SJSA1 (cell line): ENCODE data around the gene PARD6B. TPM values are rescaled to one million over a fixed set of nuclear protein-coding genes. Genes with fewer than 3 reads are reported as not detected.

ENCODE experiments used
- DNase-seq, 2 experiments: peaks; one replicate each; pipeline ENCODE4 v3.0.0-alpha.2; 2015 to 2020; ENCODE audit warnings: low spot score in 2 of 2, low read depth in 1 of 2
- H3K27ac ChIP-seq: fragments of 250-450 bp; sonication (Bioruptor Pico); 2 replicates; pipeline ENCODE4 v1.5.1; 2020; ENCODE audit warnings: mild to moderate bottlenecking, moderate library complexity
- H3K27me3 ChIP-seq: fragments of 250-450 bp; sonication (Bioruptor Pico); replicated peaks from 2 replicates; pipeline ENCODE4 v1.5.1; 2020; ENCODE audit warnings: mild to moderate bottlenecking, moderate library complexity
- H3K36me3 ChIP-seq: fragments of 250-450 bp; sonication (Bioruptor Pico); 2 replicates; pipeline ENCODE4 v1.5.1; 2020; ENCODE audit warnings: mild to moderate bottlenecking
- H3K4me1 ChIP-seq: fragments of 250-450 bp; sonication (Bioruptor Pico); replicated peaks from 2 replicates; pipeline ENCODE4 v1.6.1; 2021; ENCODE audit warnings: mild to moderate bottlenecking
- H3K4me3 ChIP-seq: fragments of 250-450 bp; sonication (Bioruptor Pico); 2 replicates; pipeline ENCODE4 v1.5.1; 2020; ENCODE audit warnings: mild to moderate bottlenecking
- H3K9me3 ChIP-seq: fragments of 250-450 bp; sonication (Bioruptor Pico); replicated peaks from 2 replicates; pipeline ENCODE4 v1.5.1; 2020; ENCODE audit warnings: mild to moderate bottlenecking
- total RNA-seq: library from RNA; depleted of rRNA; stranded (reverse); fragments of >200 nt; shearing (Covaris generic); gene quantifications from 2 replicates; pipeline ENCODE4 v1.2.3, GENCODE V29; 2014

Gene PARD6B
- total RNA-seq, 1 experiment from 2014 or later: 1.8 TPM

DNA sequence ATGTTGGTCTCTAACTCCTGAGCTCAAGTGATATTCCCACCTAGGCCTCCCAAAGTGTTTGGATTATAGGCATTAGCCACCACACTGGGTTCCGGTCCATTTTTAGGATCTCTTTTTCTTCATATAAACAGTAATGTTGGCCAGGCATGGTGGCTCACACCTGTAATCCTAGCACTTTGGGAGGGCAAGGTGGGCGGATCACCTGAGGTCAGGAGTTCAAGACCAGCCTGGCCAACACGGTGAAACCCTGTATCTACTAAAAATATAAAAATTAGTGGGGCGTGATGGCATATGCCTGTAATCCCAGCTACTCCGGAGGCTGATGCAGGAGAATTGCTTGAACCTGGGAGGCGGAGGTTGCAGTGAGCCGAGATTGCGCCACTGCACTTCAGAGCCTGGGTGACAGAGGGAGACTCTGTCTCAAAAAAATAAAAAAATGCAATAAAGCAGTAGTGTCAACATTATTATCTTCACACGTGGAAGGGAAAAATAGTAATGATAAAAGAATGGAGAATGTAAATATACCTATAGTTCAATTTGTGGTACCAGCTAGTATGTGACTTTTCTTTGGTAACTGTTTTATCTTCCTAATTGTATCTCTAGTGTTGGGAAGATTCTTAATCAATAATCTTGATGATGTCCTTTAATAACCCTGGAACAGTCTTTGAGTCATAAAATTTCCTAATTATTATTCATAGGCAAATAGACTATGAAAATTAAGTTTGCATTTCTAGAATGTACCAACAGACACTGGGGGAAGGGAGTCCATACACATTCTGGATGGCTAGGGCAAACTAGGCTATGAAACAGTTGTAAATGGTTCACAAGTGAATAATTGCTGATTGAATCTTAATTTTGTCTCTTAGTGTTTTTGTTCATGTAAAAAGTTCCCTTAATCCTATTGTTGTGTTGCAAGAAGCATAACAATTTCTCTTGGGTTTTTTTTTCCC lies 3.6 kb downstream of the PARD6B start:
- H3K4me3 ChIP-seq: no peak overlapping the region
- no peak overlapping the region for H3K27ac ChIP-seq
- DNase-seq: no peak
- H3K36me3 ChIP-seq: no peaks in the 10 kb centered on the region
- H3K9me3 ChIP-seq: no peaks in the 10 kb centered on the region
- peaks cover 22% of the 10 kb centered on the region for H3K4me1 ChIP-seq
- H3K27me3 ChIP-seq: no peaks in the 10 kb centered on the region

DNA sequence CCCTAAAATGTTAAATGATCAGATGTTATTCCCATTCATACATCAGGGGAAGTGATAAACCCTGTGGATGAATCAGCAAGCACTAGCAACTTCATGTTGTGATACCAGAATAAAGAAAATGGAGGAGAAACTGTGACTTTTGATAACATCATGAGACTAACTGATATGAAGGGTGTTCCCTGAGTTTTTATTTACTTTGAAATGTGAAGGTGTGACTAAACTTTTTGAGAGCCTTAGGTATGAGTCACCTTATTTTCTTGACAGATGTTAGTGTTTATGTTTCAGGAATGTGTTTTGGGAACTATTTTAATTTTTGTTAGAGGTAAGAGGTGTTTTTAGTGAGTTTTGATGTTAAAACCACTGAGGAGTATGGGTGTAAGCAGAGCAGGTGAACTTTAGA lies 4.4 kb downstream of the PARD6B start:
- Histone ChIP-seq H3K27ac (no peak overlapping the region), H3K4me3 (no peak overlapping the region), H3K4me1 (peaks cover 15% of the 10 kb centered on the region), H3K27me3 (no peaks in the 10 kb centered on the region), H3K9me3 (no peaks in the 10 kb centered on the region), H3K36me3 (no peaks in the 10 kb centered on the region)
- no peak for DNase-seq

DNA sequence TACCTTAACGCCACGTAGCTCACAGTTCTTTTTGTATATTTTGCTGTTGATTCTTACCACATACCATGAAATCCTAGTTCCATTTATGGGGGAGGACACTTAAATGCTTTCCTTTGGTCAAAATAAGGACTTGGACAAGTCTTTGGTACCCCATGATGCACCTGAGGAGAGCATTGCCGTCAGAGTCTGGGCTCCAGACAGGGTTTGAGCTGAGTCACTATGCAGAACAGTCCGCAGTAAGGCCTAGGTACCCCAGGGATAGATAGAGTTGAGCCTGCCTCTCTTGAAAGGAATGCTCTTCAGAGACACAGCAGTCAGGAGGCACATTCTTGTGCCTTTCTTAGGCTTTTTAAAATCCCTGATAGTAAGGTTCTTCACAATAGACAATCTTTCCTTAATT lies 6.0 kb downstream of the PARD6B start:
- DNase-seq: no peak
- no peaks in the 10 kb centered on the region for H3K27me3 ChIP-seq
- no peaks in the 10 kb centered on the region for H3K36me3 ChIP-seq
- no peak overlapping the region for H3K4me3 ChIP-seq
- peaks cover 22% of the 10 kb centered on the region for H3K4me1 ChIP-seq
- H3K27ac ChIP-seq: no peak overlapping the region
- H3K9me3 ChIP-seq: no peaks in the 10 kb centered on the region

DNA sequence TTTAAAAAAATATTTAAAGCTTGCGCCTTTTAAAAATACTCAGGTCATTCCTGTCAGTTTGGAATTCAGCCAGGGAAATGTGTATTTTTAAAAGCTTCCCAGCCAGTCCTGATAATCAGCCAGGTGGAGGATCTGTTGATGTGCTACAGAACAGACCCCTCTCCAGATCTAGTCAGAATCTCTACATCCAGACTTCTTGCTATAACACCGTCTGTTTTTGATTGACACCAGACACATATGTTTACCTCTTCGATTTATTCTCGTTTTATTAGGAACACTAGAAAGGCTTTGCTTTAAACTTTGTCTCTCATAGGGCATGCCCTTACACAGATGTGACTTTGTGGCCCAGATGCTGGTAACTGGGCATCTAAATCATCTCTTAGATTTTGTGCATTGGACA lies 11.7 kb downstream of the PARD6B start:
- H3K4me1 ChIP-seq: peaks cover 47% of the 10 kb centered on the region
- H3K36me3 ChIP-seq: no peaks in the 10 kb centered on the region
- no peak overlapping the region for H3K27ac ChIP-seq
- no peak overlapping the region for H3K4me3 ChIP-seq
- no peak for DNase-seq
- H3K9me3 ChIP-seq: no peaks in the 10 kb centered on the region
- no peaks in the 10 kb centered on the region for H3K27me3 ChIP-seq

DNA sequence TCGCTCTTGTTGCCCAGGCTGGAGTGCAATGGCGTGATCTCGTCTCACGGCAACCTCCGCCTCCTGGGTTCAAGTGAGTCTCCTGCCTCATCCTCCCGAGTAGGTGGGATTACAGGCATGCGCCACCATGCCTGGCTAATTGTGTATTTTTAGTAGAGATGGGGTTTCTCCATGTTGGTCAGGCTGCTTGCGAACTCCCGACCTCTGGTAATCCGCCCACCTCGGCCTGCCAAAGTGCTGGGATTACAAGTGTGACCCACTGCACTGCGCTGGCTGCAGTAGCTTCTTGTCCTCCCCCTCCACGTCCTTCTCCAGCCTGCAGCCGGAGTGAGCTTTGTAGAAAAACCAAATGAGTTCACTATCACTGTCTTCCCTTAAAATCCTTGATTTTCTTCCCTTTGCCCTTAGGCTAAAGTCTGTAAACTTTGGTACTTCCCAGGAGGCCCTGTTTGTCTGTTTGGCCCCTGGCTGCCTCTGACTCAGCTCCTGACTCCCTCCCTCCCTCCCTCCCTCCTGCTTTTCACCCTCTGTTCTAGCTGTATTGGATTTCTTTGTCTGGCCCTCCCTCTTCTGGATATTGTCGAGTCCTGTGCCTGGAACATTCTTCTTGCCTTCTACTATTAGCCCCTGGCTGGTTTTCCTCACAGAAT lies 12.9 kb downstream of the PARD6B start:
- no peaks in the 10 kb centered on the region for H3K9me3 ChIP-seq
- H3K4me1 ChIP-seq: peaks cover 53% of the 10 kb centered on the region
- H3K27ac ChIP-seq: peak overlapping the region; percentile 30; the same call in 1 of the 2 replicates

DNA sequence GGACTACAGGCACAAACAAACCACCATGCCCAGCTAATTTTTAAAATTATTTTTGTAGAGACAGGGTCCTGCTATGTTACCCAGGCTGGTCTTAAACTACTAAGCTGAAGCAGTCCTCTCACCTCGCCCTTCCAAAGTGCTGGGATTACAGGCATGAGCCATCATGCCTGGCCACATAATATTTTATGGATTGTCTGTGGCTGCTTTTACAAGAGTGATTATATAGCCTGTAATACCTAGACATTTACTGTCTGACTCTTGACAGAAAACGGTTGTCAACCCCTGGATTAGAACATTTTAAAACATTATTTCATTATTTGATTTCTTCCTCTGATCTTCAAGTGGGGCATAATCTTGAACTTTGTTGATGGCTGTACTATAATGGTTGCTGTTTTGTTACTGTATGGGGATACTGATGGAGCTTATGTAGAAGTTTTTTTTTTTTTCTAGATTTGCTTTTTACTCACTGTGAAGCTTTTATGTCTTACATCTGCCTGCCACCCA lies 14.3 kb downstream of the PARD6B start:
- Histone ChIP-seq H3K36me3 (no peaks in the 10 kb centered on the region), H3K27me3 (no peaks in the 10 kb centered on the region), H3K4me1 (peaks cover 53% of the 10 kb centered on the region), H3K9me3 (no peaks in the 10 kb centered on the region), H3K4me3 (no peak overlapping the region), H3K27ac (no peak overlapping the region)
- no peak for DNase-seq

More for the DNA sequence above, 12.9 kb downstream of the PARD6B start:
- no peak overlapping the region for H3K4me3 ChIP-seq
- peak; percentile 78 to 88 for DNase-seq
- no peaks in the 10 kb centered on the region for H3K27me3 ChIP-seq
- no peaks in the 10 kb centered on the region for H3K36me3 ChIP-seq

DNA sequence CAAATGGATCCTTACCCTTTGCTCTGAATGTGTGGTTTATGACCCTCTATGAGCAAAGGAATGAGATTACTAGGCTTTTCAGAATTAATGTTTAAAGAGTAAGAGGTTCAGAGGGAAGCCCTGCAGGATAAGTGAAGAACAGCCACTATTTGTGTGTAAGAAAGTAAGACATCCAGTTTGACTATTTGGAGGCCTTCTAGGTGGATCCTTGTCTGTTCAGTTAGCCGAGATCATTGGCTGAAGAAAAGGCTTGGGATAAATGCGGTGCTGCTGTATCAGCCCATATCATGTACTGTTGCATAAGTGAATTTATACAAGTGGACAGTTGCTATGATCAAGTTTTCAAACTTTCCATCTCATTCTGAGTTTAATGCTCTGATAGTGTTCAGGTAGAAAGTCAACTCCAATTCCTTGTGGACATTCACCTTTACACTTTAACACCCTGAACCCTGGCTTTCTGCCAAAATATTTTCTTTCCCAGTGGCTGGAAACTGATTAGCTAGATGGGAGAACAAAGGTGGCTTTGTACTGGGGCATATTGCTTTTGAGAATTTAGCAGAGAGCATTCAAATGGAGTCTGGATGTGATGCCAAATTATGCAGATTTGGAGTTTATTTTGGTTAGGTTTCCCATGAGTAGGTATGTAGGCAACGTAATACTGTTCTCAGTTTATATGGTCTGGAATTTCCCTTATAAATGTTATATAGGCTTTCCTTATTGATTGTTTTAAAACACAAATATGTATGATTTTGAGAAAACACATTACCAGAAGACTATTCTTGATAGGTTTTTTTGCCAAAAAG lies 15.0 kb downstream of the PARD6B start:
- no peaks in the 10 kb centered on the region for H3K36me3 ChIP-seq

DNA sequence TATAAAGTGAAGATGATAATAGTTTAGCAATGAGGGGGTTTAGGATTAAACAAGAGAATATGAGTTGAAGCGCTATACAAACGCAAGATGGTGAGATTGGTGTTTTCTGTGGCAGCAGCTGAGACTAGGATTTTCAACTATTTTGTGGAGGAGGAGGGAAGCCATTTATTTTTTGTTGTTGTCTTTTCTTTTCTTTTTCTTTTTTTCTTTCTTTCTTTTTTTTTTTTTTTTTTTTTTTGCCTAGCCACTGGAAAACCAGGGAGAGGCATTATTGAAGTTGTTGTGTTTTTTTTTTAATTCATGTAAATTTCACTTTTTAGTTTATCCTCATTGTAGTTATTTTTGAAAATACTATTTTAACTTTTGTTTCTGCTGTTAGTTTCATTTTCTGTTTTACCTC lies 15.9 kb downstream of the PARD6B start:
- DNase-seq: no peak
- Histone ChIP-seq H3K27ac (no peak overlapping the region), H3K27me3 (no peaks in the 10 kb centered on the region), H3K4me1 (peaks cover 39% of the 10 kb centered on the region), H3K4me3 (peak overlapping the region; percentile 17; the same call in 1 of the 2 replicates), H3K36me3 (no peaks in the 10 kb centered on the region), H3K9me3 (no peaks in the 10 kb centered on the region)

More for the DNA sequence above, 15.0 kb downstream of the PARD6B start:
- H3K9me3 ChIP-seq: no peaks in the 10 kb centered on the region
- no peak overlapping the region for H3K4me3 ChIP-seq
- no peak overlapping the region for H3K27ac ChIP-seq
- peaks cover 49% of the 10 kb centered on the region for H3K4me1 ChIP-seq
- DNase-seq: no peak
- H3K27me3 ChIP-seq: no peaks in the 10 kb centered on the region

DNA sequence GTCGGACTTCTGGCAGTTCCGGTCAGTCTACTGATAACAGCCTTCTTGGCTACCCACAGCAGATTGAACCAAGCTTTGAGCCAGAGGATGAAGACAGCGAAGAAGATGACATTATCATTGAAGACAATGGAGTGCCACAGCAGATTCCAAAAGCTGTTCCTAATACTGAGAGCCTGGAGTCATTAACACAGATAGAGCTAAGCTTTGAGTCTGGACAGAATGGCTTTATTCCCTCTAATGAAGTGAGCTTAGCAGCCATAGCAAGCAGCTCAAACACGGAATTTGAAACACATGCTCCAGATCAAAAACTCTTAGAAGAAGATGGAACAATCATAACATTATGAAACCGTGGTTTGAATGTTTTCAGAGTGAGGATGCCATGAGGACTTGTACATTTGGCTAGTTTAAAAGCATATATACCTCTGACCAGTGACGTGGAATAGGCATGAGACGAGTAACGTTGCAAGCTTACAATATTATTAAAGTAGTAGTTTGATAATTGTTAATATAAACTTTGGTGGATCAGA lies 18.8 kb downstream of the PARD6B start:
- Histone ChIP-seq H3K4me3 (no peak overlapping the region), H3K4me1 (peaks cover 13% of the 10 kb centered on the region), H3K27ac (no peak overlapping the region), H3K27me3 (no peaks in the 10 kb centered on the region), H3K9me3 (no peaks in the 10 kb centered on the region), H3K36me3 (no peaks in the 10 kb centered on the region)
- DNase-seq: no peak

DNA sequence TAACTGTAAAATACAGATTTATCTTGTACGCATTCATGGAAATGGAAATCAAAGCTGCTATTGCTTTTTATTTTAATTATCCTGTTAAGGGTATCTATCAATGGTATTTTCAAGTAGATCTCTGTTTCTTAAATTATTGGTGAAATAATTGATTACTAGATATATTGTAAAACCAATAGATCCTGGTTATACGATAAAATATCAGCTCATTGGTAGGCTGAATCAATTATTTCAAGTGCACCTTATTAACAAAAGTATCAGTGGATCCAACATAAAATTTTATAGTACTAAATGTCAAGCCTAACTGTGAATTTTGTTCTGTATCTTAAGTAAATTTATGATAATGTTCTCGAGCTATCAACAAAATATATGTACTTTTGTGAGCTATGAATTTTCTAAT lies 21.8 kb downstream of the PARD6B start:
- Histone ChIP-seq H3K27me3 (no peaks in the 10 kb centered on the region), H3K4me3 (no peak overlapping the region), H3K27ac (no peak overlapping the region), H3K4me1 (peaks cover 6% of the 10 kb centered on the region), H3K9me3 (no peaks in the 10 kb centered on the region), H3K36me3 (no peaks in the 10 kb centered on the region)
- no peak for DNase-seq

DNA sequence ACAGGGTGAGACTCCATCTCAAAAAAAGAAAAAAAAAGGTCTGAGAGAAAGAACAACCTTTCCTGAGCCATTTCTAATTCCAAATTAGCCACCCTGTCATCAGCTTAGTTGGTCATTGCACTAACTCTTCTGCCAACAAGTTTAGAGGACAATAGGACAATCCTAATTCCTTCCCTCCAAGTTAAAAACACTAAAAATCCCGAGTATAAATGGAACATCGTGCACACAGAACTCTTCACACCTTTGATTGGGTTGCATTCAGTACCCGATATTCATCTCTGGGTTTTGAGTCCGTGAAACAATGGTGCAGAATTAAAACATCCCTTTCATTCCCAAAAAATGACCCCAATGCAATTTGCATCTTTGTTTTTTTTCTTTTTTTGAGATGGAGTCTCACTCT lies 23.0 kb downstream of the PARD6B start:
- H3K4me1 ChIP-seq: peaks cover 7% of the 10 kb centered on the region
- no peak overlapping the region for H3K27ac ChIP-seq
- no peak for DNase-seq
- no peaks in the 10 kb centered on the region for H3K36me3 ChIP-seq
- H3K9me3 ChIP-seq: no peaks in the 10 kb centered on the region
- H3K4me3 ChIP-seq: no peak overlapping the region
- no peaks in the 10 kb centered on the region for H3K27me3 ChIP-seq

DNA sequence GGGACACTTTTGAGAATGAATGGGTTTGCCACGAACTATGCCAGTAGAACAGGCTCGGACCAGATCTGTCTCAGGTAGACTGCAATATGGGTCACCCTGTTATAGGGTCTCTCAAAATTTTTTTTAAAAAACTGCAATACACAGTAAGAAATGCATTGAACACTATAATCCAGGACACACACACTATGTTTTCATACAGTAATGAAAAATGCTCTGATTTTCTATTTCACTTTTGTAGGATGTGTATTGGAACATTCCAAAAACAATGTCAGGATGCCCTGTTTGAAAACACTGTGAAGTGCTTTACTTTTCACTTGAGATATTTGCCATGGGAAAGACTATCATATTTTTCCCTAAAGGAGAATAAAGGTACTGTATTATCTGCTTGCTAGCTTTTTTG lies 25.1 kb downstream of the PARD6B start:
- no peaks in the 10 kb centered on the region; the same call in 1 of the 2 replicates for H3K9me3 ChIP-seq
- H3K4me1 ChIP-seq: peaks cover 11% of the 10 kb centered on the region
- DNase-seq: no peak
- H3K27ac ChIP-seq: no peak overlapping the region
- H3K27me3 ChIP-seq: no peaks in the 10 kb centered on the region
- no peak overlapping the region for H3K4me3 ChIP-seq
- no peaks in the 10 kb centered on the region for H3K36me3 ChIP-seq

DNA sequence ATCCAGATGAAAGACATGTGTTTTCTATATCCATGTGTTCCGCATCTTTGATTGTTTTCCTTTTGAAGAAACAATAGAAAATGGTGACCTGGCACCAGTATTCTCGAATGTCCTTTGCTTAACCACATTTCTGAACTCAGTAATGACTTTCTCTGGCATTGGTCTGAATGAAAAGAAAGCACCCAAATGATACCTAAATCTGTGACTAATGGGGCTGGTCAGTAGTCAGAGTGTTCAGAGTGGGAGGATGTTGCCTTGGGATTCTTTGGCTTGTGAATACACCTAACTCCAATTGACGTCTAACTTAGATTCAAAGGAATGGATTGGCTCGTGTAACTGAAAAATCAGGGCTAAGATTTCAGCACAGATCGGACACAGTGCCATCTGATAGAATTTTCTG lies 27.1 kb downstream of the PARD6B start:
- Histone ChIP-seq H3K36me3 (no peaks in the 10 kb centered on the region), H3K9me3 (no peaks in the 10 kb centered on the region; the same call in 1 of the 2 replicates), H3K27ac (no peak overlapping the region), H3K4me3 (no peak overlapping the region), H3K4me1 (peaks cover 26% of the 10 kb centered on the region), H3K27me3 (no peaks in the 10 kb centered on the region)
- DNase-seq: peak in 1 of 2 experiments; percentile 37
